Measurements from ENCODE around the gene SLC19A1.

Gene SLC19A1

DNA sequence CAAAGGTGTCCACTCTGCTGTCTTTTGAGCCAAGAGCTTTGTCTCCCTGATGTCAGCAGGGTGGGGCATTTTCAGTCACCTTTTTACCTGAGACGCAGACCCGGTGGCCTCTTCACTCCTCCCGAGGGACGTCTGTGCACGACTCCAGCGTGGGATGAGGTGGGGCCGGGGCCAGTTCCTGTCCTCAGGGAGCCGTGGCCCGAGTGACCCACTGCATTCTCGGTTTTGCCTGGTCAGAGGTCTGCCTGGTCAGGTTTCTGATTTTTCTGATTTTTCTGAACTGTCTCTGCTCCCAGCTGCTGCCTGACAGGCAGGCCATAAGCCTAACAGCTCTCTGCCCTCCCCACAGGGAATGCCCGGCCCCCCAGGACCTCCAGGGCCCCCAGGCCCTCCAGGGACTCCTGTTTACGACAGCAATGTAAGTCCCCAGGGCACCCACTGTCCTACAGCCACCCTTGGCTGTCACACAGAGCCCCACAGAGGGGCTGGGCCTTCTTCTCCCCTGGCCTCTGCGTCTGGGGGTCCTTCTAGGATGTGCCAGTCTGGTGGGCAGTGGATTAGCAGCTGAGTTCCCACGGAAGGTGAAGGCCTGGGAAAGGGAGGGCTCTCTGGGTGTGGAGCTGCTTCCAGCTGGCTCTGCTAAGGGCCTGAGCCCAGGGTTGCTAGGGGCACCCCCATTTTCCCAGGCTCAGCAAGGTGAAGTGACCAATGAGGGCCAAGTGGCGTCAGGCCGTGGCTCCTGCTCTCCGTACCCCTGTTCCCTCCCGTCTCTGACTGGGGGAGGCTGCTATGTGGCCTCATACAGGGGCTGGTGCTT lies 45.9 kb downstream of the SLC19A1 start:
- TF ChIP-seq TAF1 (IDR thresholded peaks at IDR 0.05; ENCODE audit: low read depth) (no peak), CREB1 (IDR thresholded peaks at IDR 0.05; ENCODE audit: low read depth) (no peak), EGR1 (IDR thresholded peaks at IDR 0.05) (no peak), NFIC (IDR thresholded peaks at IDR 0.05) (no peak), REST (IDR thresholded peaks at IDR 0.05; ENCODE audit: low read depth) (no peak), TCF12 (IDR thresholded peaks at IDR 0.05; ENCODE audit: low read depth) (no peak), YY1 (IDR thresholded peaks at IDR 0.05; ENCODE audit: low read depth) (no peak), RAD21 (IDR thresholded peaks at IDR 0.05; ENCODE audit: low read depth) (no peak)

GRCh38 chr21:45494851-45495680 lies 47.2 kb downstream of the SLC19A1 start:
- no peak for TF ChIP-seq FOXM1 (IDR thresholded peaks at IDR 0.05; ENCODE audit: borderline replicate concordance, low read depth)
- TF ChIP-seq TCF12 (IDR thresholded peaks at IDR 0.05; ENCODE audit: low read depth), result no peak
- TF ChIP-seq EGR1 (IDR thresholded peaks at IDR 0.05), result no peak
- TF ChIP-seq, protein P1, sequence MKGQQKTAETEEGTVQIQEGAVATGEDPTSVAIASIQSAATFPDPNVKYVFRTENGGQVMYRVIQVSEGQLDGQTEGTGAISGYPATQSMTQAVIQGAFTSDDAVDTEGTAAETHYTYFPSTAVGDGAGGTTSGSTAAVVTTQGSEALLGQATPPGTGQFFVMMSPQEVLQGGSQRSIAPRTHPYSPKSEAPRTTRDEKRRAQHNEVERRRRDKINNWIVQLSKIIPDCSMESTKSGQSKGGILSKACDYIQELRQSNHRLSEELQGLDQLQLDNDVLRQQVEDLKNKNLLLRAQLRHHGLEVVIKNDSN (IDR thresholded peaks at IDR 0.05), result no peak

DNA sequence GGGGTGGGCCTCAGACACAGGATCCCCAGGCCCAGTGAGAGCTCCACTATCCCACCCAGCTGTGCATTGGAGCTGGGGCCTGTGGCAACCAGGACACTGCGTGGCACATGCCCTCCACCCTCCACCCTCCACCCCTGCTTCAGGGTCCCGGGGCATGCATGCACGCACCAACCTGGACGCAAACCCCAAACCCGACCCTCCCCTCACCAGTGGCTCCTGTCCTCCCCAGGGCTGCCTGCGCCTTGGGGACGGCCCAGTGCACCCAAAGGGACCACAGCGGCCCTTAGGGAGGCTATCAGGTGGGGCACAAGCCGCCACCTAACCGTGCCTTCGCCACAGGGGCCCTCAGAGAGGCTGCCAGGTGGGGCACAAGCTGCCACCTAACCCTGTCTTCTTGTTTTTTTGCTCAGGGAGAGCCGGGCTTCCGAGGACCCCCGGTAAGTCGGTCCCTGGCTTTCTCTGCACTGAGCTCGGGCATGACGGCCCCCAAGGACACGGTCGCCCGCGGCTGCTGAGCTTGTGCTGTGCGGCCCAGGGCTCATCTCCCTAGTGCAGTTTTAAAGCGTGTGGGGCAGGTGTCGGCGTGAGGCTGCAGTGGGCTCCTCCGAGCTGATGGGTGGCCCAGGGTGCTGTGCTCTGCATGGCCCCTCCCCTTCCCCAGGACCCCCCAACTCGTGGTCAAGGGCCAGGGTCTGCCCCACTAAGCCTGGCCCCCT lies 47.9 kb downstream of the SLC19A1 start:
- no peak for TF ChIP-seq NFIC (IDR thresholded peaks at IDR 0.05)
- no peak for TF ChIP-seq RAD21 (IDR thresholded peaks at IDR 0.05; ENCODE audit: low read depth)
- no peak for TF ChIP-seq REST (IDR thresholded peaks at IDR 0.05; ENCODE audit: low read depth)
- TF ChIP-seq ZBTB7A (IDR thresholded peaks at IDR 0.05; ENCODE audit: low read depth), result no peak
- TF ChIP-seq, protein P1 (IDR thresholded peaks at IDR 0.05), result no peak
- TF ChIP-seq MAX (IDR thresholded peaks at IDR 0.05), result no peak
- TF ChIP-seq EP300 (IDR thresholded peaks at IDR 0.05; ENCODE audit: borderline replicate concordance), result no peak
- TF ChIP-seq YY1 (IDR thresholded peaks at IDR 0.05; ENCODE audit: low read depth), result no peak
- TF ChIP-seq FOXM1 (IDR thresholded peaks at IDR 0.05; ENCODE audit: borderline replicate concordance, low read depth), result no peak
- no peak for TF ChIP-seq TEAD4 (IDR thresholded peaks at IDR 0.05)
- TF ChIP-seq CREB1 (IDR thresholded peaks at IDR 0.05; ENCODE audit: low read depth), result no peak
- no peak for TF ChIP-seq EGR1 (IDR thresholded peaks at IDR 0.05)
- no peak for TF ChIP-seq TAF1 (IDR thresholded peaks at IDR 0.05; ENCODE audit: low read depth)
- no peak for TF ChIP-seq CEBPB (IDR thresholded peaks at IDR 0.05)

DNA sequence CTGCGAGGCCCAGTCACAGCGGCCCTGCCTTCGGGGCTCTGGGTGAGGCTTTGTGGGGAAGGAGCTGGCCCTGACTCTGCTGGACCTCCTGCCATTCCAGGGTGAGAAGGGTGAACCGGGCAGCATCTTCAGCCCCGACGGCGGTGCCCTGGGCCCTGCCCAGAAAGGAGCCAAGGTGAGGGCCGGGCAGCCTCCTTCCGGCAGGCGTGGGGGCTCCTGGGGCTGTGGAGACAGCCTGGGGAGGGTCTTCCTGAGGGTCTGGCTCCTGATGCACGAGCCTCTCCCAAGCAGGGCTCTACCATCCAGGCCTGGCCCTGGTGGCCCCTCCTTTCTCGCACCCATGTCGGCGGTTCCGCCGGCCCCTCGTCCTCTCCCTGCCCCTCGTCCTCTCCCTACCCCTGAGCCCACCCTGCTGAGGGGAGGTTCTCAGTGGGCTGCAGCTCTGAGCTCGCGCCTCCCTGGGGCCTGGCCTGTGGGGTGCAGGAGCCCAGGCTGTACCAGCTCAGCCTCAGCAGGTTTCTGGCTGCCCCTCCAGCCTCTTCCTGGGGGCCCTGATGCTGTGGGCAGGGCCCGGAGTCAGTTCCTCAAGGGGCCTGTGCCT lies 48.7 kb downstream of the SLC19A1 start:
- TF ChIP-seq YY1 (IDR thresholded peaks at IDR 0.05; ENCODE audit: low read depth) (no peak), CEBPB (IDR thresholded peaks at IDR 0.05) (no peak), NFIC (IDR thresholded peaks at IDR 0.05) (no peak), TCF12 (IDR thresholded peaks at IDR 0.05; ENCODE audit: low read depth) (no peak), MAX (IDR thresholded peaks at IDR 0.05) (no peak), REST (IDR thresholded peaks at IDR 0.05; ENCODE audit: low read depth) (no peak), TAF1 (IDR thresholded peaks at IDR 0.05; ENCODE audit: low read depth) (no peak), EP300 (IDR thresholded peaks at IDR 0.05; ENCODE audit: borderline replicate concordance) (no peak), EGR1 (IDR thresholded peaks at IDR 0.05) (no peak), CREB1 (IDR thresholded peaks at IDR 0.05; ENCODE audit: low read depth) (no peak), RAD21 (IDR thresholded peaks at IDR 0.05; ENCODE audit: low read depth) (no peak), ZBTB7A (IDR thresholded peaks at IDR 0.05; ENCODE audit: low read depth) (no peak), TEAD4 (IDR thresholded peaks at IDR 0.05) (no peak), FOXM1 (IDR thresholded peaks at IDR 0.05; ENCODE audit: borderline replicate concordance, low read depth) (no peak)
- TF ChIP-seq, protein P1 (IDR thresholded peaks at IDR 0.05), result no peak

Measured in Ishikawa (cell line).